ENCODE data around the gene OGFRL1.

DNA sequence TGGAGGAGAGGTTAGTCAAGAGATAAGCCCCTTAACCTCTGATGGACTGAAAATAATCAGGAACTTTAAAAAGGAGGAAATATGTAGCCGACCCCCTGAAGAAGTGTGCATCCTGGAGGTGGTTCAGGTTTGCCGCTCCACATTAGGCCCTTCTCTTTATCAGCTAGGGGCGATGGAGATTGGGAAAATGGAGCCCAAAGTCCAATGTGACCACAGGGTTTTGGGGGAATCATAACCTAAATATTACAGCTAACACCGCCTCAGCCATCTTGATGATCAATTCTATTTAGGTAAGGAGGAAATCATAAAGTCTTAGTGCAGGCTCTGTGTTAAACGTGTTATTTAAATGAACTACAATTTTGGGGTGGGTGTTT, 1.2 kb downstream of the OGFRL1 start:
- TF ChIP-seq SNAI2 (CRISPR knock-in tag; IDR thresholded peaks at IDR 0.05) (no peak), GLIS3 (CRISPR knock-in tag; IDR thresholded peaks at IDR 0.05) (no peak), ZFP3 (CRISPR knock-in tag; IDR thresholded peaks at IDR 0.05) (no peak), ISL1 (CRISPR knock-in tag; IDR thresholded peaks at IDR 0.05) (no peak), TCF4 (CRISPR knock-in tag; IDR thresholded peaks at IDR 0.05; ENCODE audit: borderline replicate concordance) (no peak), RARB (CRISPR knock-in tag; IDR thresholded peaks at IDR 0.05) (no peak), ARNTL (CRISPR knock-in tag; IDR thresholded peaks at IDR 0.05; ENCODE audit: borderline replicate concordance, low read depth) (no peak)
- TF ChIP-seq, protein P1, sequence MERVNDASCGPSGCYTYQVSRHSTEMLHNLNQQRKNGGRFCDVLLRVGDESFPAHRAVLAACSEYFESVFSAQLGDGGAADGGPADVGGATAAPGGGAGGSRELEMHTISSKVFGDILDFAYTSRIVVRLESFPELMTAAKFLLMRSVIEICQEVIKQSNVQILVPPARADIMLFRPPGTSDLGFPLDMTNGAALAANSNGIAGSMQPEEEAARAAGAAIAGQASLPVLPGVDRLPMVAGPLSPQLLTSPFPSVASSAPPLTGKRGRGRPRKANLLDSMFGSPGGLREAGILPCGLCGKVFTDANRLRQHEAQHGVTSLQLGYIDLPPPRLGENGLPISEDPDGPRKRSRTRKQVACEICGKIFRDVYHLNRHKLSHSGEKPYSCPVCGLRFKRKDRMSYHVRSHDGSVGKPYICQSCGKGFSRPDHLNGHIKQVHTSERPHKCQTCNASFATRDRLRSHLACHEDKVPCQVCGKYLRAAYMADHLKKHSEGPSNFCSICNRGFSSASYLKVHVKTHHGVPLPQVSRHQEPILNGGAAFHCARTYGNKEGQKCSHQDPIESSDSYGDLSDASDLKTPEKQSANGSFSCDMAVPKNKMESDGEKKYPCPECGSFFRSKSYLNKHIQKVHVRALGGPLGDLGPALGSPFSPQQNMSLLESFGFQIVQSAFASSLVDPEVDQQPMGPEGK (CRISPR knock-in tag; IDR thresholded peaks at IDR 0.05; ENCODE audit: borderline replicate concordance), result no peak
- TF ChIP-seq, protein P2, sequence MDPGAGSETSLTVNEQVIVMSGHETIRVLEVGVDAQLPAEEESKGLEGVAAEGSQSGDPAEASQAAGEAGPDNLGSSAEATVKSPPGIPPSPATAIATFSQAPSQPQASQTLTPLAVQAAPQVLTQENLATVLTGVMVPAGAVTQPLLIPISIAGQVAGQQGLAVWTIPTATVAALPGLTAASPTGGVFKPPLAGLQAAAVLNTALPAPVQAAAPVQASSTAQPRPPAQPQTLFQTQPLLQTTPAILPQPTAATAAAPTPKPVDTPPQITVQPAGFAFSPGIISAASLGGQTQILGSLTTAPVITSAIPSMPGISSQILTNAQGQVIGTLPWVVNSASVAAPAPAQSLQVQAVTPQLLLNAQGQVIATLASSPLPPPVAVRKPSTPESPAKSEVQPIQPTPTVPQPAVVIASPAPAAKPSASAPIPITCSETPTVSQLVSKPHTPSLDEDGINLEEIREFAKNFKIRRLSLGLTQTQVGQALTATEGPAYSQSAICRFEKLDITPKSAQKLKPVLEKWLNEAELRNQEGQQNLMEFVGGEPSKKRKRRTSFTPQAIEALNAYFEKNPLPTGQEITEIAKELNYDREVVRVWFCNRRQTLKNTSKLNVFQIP (CRISPR knock-in tag; IDR thresholded peaks at IDR 0.05; ENCODE audit: borderline replicate concordance, low read depth), result no peak

Data from SK-N-SH treated with all-trans-retinoic acid at 6 μM for 48 hours (cell line).